Endometrial microvascular endothelial cells (primary cell): Measurements from ENCODE around the gene SLIT1. TPM values are rescaled to one million over a fixed set of nuclear protein-coding genes. Genes with fewer than 3 reads are reported as not detected.

ENCODE experiments used
- in situ Hi-C: cut with HindIII; loops from 2 replicates; pipeline ENCODE4 v1.10.0; 2017; ENCODE audit warnings: low sequenced_read_pairs, low pct_unique_long_range_greater_than_20kb; ENCODE audit errors: inconsistent ontology term
- total RNA-seq: library from RNA; depleted of rRNA; stranded (reverse); fragments of >200 nt; gene quantifications from one replicate; pipeline ENCODE4 v1.2.3, GENCODE V29; 2015; ENCODE audit errors: inconsistent ontology term

The SLIT1 gene
- total RNA-seq, 1 donor from 2014 or later = not detected

- in situ Hi-C loops = no loop called here
These were observed 19.3 kb upstream of the SLIT1 start for GRCh38 chr10:97204826-97205679.

GRCh38 chr10:97203220-97203619, 17.5 kb upstream of the SLIT1 start:
- in situ Hi-C loops = no loop called here

- in situ Hi-C loops = no loop called here
These were observed 14.9 kb upstream of the SLIT1 start for GRCh38 chr10:97200616-97201015.

GRCh38 chr10:97199152-97199551, 13.4 kb upstream of the SLIT1 start:
- in situ Hi-C loops = no loop called here

GRCh38 chr10:97197030-97197500, 11.3 kb upstream of the SLIT1 start:
- in situ Hi-C loops = no loop called here

GRCh38 chr10:97196223-97197029, 10.7 kb upstream of the SLIT1 start:
- in situ Hi-C loops = no loop called here

- in situ Hi-C loops = no loop called here
These were observed 10.0 kb upstream of the SLIT1 start for GRCh38 chr10:97195706-97196222.

- in situ Hi-C loops = no loop called here
These were observed 7.2 kb upstream of the SLIT1 start for GRCh38 chr10:97192952-97193435.

GRCh38 chr10:97190450-97190849, 4.7 kb upstream of the SLIT1 start:
- in situ Hi-C loops = no loop called here

- in situ Hi-C loops = no loop called here
These were observed 2.5 kb upstream of the SLIT1 start for GRCh38 chr10:97188261-97188711.

GRCh38 chr10:97186911-97187310, 1.2 kb upstream of the SLIT1 start:
- in situ Hi-C loops = no loop called here

- in situ Hi-C loops = no loop called here
These were observed 811 bp downstream of the SLIT1 start for GRCh38 chr10:97184971-97185325.

GRCh38 chr10:97183314-97183713, 2.4 kb downstream of the SLIT1 start:
- in situ Hi-C loops = no loop called here

- in situ Hi-C loops = no loop called here
These were observed 3.3 kb downstream of the SLIT1 start for GRCh38 chr10:97182288-97182990.

GRCh38 chr10:97180986-97181385, 4.8 kb downstream of the SLIT1 start:
- in situ Hi-C loops = no loop called here

- in situ Hi-C loops = no loop called here
These were observed 5.4 kb downstream of the SLIT1 start for GRCh38 chr10:97180363-97180755.

GRCh38 chr10:97179731-97180362, 5.9 kb downstream of the SLIT1 start:
- in situ Hi-C loops = no loop called here

- in situ Hi-C loops = no loop called here
These were observed 6.4 kb downstream of the SLIT1 start for GRCh38 chr10:97179311-97179710.

GRCh38 chr10:97178074-97178473, 7.7 kb downstream of the SLIT1 start:
- in situ Hi-C loops = no loop called here
